ENCODE data around the gene FABP3.

GRCh38 chr1:31387612-31388011, 14.7 kb upstream of the FABP3 start:
- TF ChIP-seq CTCF (conservative IDR thresholded peaks at IDR 0.05; ENCODE audit: low read length) = no peak
- no peak for TF ChIP-seq EZH2phosphoT487 (IDR thresholded peaks at IDR 0.05; ENCODE audit: borderline replicate concordance, low read depth, low read length)
